Measurements from ENCODE around the gene MARCKS.

The MARCKS gene

GRCh38 chr6:113856625-113857555 is at the start of gene MARCKS:
MARCKS (plus strand) TSS chr6:113857345; CDS start chr6:113857746, 401 bp downstream.
- peak; percentile 92 for DNase-seq

GRCh38 chr6:113809826-113810225 is 47.3 kb upstream of the MARCKS start:
- no peak for DNase-seq

- DNase-seq = no peak
Observed at GRCh38 chr6:113813142-113813541, 44.0 kb upstream of the MARCKS start.

- no peak for DNase-seq
Observed at GRCh38 chr6:113818578-113818977, 38.6 kb upstream of the MARCKS start.

GRCh38 chr6:113819169-113819830 is 37.8 kb upstream of the MARCKS start:
- no peak for DNase-seq

- no peak for DNase-seq
Observed at GRCh38 chr6:113820761-113821160, 36.4 kb upstream of the MARCKS start.

- DNase-seq = no peak
Observed at GRCh38 chr6:113821445-113821844, 35.7 kb upstream of the MARCKS start.

- no peak for DNase-seq
Observed at GRCh38 chr6:113823916-113824315, 33.2 kb upstream of the MARCKS start.

- no peak for DNase-seq
Observed at GRCh38 chr6:113824411-113824810, 32.7 kb upstream of the MARCKS start.

- DNase-seq = no peak
Observed at GRCh38 chr6:113824866-113825265, 32.3 kb upstream of the MARCKS start.

GRCh38 chr6:113825781-113826180 is 31.4 kb upstream of the MARCKS start:
- peak; percentile 74 for DNase-seq

GRCh38 chr6:113828984-113829695 is 28.0 kb upstream of the MARCKS start:
- DNase-seq = no peak

GRCh38 chr6:113829696-113830045 is 27.5 kb upstream of the MARCKS start:
- no peak for DNase-seq

- DNase-seq = no peak
Observed at GRCh38 chr6:113830140-113830539, 27.0 kb upstream of the MARCKS start.

GRCh38 chr6:113833537-113833936 is 23.6 kb upstream of the MARCKS start:
- no peak for DNase-seq

- DNase-seq = no peak
Observed at GRCh38 chr6:113837170-113837569, 20.0 kb upstream of the MARCKS start.

- no peak for DNase-seq
Observed at GRCh38 chr6:113842165-113842564, 15.0 kb upstream of the MARCKS start.

GRCh38 chr6:113843500-113844073 is 13.6 kb upstream of the MARCKS start:
- no peak for DNase-seq

GRCh38 chr6:113846577-113846976 is 10.6 kb upstream of the MARCKS start:
- DNase-seq = no peak

- DNase-seq = no peak
Observed at GRCh38 chr6:113847447-113847846, 9.7 kb upstream of the MARCKS start.

- no peak for DNase-seq
Observed at GRCh38 chr6:113848280-113848679, 8.9 kb upstream of the MARCKS start.

GRCh38 chr6:113848811-113849210 is 8.3 kb upstream of the MARCKS start:
- DNase-seq = no peak

GRCh38 chr6:113853252-113853651 is 3.9 kb upstream of the MARCKS start:
- DNase-seq = no peak

Measured in NCI-H2171 (cell line).